IPS-NIHi7 (cell line): ENCODE data around the gene BFSP1.

Experiments
- DNase-seq: peaks from one replicate; pipeline ENCODE4 v3.0.0; 2012; ENCODE audit warnings: mixed read lengths; ENCODE audit errors: extremely low spot score

Gene BFSP1

DNA sequence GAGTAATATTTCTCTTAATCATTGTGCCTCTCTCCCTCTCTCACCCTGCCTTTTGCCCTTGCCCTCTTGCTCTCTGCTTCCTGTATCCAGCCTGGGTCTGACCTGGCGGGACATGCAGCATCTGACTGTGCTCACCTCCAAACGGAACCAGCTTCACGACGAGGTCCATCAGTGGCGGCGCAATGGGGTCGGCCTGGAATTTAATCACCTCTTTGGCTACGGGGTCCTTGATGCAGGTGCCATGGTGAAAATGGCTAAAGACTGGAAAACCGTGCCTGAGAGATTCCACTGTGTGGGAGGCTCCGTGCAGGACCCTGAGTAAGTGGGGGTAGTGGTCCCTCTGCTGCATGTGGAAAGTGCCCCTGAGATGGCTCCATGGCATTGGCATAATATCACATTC is 65.9 kb downstream of the BFSP1 start:
- no peak for DNase-seq

DNA sequence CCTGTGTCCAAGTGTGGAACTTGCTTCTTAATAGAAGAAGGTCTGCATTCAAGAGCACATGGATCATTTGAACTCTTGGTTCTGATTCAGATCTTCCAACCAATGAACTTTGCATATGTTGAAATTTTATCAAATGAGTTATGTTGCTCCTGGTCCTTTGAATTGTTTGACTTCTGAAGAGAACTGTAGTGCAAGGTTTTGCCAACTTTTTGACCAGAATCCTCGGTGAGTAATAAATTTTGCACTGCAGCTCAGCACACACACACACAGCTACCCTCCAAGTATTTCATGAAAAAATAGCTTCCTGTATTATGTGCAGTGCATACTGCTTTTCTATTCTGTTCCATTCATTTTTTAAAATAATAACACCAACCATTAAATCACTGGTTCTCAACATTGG is 67.5 kb downstream of the BFSP1 start:
- no peak for DNase-seq

DNA sequence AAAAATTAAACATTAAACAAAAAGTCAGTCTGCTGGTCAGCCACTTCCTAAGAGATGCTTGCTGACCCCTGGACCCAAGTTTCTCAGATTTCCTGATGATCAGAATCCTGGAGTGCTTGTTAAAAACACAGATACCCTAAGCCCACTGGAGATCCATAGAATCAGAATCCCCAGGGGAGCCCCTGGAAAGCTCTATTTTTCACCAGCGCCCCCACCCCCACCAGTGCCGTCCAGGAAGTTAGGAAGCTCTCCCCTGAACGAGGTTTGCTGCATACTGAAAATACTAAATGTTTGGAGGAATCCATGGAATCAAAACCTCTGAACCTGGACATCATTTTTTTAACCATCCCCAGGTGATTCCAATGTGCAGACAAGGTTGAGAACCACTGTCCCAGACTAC is 69.2 kb downstream of the BFSP1 start:
- DNase-seq: no peak

DNA sequence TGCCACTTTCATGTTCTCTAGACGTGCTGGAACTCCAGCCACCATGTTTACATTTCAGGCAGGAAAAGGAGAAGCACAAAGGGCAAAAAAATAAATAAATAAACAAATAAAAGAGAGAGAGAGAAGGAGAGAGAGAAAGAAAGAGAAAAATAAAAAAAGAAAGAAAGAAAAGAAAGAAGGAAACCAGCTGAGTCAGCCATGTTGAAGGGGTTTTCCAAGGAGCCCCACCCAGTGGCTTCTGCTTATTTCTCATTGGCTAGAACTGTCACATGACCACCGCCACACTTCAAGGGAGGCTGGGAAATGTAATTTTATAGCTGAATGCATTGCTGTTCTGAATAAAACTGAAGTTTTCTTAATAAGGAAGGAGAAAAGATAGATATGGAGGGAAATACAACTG is 71.1 kb downstream of the BFSP1 start:
- no peak for DNase-seq

DNA sequence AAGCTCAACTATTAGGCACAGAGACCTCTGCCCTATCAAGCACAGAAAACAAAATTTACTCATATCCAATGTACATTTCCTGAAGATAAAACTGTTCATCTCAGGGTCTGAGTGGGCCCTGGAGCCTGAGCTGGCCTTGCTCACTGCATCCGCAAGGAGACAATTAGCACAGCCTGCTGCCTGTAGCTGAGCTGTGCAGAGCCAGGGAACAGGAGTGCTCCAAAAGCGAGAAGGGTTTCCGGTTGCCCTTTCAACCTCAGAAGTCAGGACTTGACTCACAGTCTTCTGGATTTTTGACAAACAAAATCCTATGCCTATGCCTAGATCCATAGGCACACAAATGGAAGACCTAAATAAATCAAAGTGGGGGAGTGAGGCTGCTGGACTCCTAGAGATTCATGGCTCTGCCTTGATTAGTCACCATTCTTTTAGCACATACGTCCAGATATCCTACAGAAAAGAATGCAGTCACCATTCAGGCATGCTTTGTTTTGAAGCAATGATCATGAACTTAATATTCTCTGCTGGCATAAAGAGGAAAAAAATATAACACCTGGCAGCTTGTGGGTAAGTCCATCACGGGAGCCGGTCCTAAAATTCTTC is 73.5 kb downstream of the BFSP1 start:
- no peak for DNase-seq

DNA sequence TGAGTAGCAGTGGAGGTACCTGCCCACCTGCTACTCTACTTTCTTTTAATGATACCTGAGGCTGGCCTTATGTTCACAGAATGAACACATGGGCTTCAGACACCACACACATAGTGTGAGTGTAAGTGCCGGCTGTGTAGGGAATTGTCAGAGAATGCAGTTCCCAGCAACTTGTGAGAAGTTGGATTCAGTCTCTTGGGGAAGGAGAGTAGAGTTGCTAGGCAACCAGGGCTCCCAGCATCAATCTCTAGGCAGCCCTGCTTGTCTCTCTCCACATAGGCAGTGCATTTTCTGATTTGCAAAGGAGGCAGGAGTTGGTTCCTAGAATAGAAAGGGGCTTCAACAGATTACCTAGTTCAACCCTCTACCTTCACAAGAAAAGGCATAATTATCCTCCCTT is 74.1 kb downstream of the BFSP1 start:
- DNase-seq: no peak

DNA sequence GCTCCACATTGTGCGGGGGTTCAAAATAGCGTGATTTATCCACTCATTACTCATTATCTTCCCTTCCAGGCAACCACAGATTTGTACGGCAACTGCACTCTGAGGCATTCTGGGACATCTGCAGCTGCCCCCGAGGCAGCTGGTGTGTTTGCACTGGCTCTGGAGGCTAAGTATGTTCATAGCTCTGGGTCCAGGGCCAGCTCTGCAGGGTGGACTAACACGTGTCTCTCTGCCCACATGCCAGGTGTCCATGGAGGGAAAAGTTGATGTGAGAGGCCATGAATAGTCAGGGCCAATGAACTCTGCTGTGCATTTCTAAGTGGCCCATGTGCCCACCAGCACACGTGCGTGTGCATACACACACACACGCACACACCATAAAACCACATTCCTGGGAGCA is 74.9 kb downstream of the BFSP1 start:
- DNase-seq: no peak

DNA sequence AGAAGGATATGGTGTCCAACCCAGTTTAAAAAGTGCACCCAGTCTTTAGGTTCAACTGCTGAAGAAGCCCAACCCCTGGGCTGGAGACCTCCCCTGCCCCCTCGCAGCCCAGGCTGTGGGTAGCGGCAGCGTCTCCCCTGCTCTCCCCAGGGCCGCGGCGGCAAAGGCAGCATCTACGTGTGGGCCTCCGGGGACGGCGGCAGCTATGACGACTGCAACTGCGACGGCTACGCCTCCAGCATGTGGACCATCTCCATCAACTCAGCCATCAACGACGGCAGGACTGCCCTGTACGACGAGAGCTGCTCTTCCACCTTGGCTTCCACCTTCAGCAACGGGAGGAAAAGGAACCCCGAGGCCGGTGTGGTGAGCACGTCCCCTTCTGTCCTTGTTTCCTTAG is 77.6 kb downstream of the BFSP1 start:
- DNase-seq: no peak

DNA sequence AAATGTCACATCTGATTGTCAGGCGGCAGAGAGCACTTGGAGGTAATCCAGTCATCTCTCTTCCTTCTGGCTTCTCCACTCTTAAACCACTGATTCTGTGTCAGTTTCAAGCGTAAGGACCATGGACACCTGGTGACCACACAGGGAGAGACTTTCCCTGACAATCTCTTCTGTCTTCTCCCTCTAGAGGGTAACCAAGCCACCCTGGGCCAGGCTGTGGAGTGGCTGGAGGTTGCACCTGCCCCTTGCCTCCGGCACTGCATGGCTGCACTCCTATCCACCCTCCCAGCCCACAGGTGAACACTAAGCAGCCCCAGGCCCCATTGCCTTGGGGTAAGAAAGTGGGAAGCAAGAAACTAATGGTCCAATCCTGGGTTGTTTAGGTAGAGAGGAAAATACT is 78.7 kb downstream of the BFSP1 start:
- DNase-seq: no peak

DNA sequence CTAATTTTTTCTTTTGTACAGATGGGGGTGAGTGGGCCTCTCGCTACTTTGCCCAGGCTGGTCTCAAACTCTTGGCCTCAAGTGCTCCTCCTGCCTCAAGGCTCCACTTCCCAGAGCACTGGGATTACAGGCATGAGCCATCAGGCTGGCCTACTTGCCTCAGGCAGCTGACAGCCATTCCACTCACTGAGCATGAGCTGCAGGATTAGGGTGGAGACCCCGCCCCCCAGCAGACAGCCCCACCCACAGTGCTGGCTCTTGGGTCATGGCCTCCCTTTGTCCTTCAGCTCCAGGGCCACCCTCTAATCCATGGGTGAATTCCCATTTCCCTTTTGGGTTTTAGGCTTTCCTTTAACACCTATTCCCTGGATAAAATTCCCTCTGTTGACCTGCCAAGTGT is 82.1 kb downstream of the BFSP1 start:
- DNase-seq: no peak

DNA sequence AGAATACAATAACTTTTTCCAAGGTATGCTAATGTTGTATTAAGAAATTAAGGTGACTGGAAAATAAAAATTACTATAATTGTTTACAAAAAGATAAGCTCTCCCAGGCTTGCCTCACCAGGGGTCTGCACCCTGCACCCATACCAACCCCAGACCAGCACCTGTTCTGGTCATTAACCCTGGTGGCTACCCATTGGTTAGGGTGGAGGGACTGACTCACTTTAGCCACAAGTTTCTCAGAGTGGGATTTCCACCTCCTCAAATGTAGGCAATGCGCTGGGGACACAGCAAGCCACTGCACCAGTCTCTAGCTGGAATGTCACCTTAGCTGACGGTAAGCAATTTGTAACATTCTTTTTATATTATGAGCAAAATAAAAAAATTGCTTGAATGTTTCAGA is 83.1 kb downstream of the BFSP1 start:
- DNase-seq: no peak

DNA sequence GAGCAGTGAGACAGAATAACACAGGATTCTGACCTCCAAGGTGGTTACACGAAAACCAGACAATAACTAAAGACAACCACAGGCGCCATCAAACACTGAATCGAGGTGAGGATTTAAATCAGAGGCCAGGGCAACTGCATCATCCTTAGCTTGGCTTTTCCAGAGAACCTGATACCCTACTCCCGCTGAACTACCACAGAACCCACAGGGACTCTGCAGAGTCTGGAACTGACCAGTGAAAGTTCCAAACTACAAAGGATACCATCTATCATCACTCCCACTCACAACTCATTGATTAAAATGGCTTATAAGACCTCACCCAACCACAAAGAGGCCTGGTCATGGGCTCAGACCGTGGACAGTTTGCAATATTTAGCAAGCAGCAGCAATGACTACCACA is 85.0 kb downstream of the BFSP1 start:
- DNase-seq: no peak

DNA sequence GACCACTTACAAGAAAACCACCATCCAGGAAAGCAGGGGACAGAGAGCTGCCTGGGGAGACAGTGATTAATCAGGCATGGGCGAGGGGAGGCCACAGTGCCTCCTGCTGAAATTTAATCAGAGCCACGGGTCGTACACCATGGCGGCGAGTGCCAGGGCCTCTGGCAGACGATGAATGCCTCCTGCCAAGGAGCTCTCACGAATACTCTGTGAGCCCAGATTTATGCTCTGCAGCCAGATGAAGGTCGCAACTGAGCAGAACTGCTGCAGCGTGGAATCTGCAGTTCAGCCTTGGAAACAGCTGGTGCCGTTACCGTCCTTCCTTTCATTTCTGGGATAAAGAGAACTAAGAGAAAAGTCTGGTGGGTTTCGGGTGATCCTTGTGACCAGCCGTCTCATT is 85.6 kb downstream of the BFSP1 start:
- DNase-seq: no peak

DNA sequence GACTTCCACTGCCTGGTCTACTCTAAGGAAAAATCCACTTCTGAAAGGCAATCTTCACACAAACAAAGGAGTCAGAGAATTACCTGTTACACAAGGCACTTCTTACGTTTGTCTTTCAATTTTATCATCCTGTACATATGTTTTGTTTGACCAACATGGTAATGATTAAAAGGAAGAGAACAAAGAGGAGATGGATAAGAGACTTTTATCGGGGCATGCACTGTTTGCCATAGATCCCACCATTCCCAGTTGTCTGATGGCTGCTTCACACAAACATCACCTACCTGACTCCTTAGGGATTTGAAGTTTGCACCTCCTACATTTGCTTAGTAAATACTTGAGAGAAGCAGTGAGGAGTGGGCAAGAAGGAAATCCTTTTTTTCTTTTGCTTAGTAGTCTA is 87.1 kb downstream of the BFSP1 start:
- no peak for DNase-seq
